ENCODE measurements around the gene SPAG9. TPM values are rescaled to one million over a fixed set of nuclear protein-coding genes. Genes with fewer than 3 reads are reported as not detected.

Gene SPAG9
- 116 TPM for total RNA-seq
- long read RNA-seq, full-length matches to known transcripts: 20 of 87 reads
- long read RNA-seq, partial matches to known transcripts: 23 of 87 reads
- long read RNA-seq, other reads (novel, unspliced or antisense): 44 of 87 reads

GRCh38 chr17:51120739-51121619, at the start of gene SPAG9:
Gene SPAG9 (minus strand): TSS chr17:51120868. CDS start chr17:51120656, 212 bp downstream.
- peak within 1 kb of the TSS; percentile 97 for H3K4me3 ChIP-seq
- ATAC-seq: peak; percentile 92
- peaks cover 43% of the 10 kb centered on the region for H3K4me1 ChIP-seq
- TF ChIP-seq CTCF (IDR thresholded peaks at IDR 0.05): no peak
- H3K9me3 ChIP-seq: no peaks in the 10 kb centered on the region
- intact Hi-C loops (cut with DNase I): no loop called here
- H3K27me3 ChIP-seq: no peaks in the 10 kb centered on the region
- no peaks in the 10 kb centered on the region for H3K36me3 ChIP-seq
- peak within 1 kb of the TSS; percentile 94 for H3K27ac ChIP-seq
- peak; percentile 98 for DNase-seq

GRCh38 chr17:51169340-51169739, 48.7 kb upstream of the SPAG9 start:
- peaks cover 41% of the 10 kb centered on the region for H3K36me3 ChIP-seq
- peaks cover 7% of the 10 kb centered on the region for H3K4me1 ChIP-seq
- H3K9me3 ChIP-seq: no peaks in the 10 kb centered on the region
- H3K4me3 ChIP-seq: no peak overlapping the region
- intact Hi-C loops (cut with DNase I): no loop called here
- DNase-seq (no peak), ATAC-seq (no peak)
- H3K27me3 ChIP-seq: no peaks in the 10 kb centered on the region
- no peak for TF ChIP-seq CTCF (IDR thresholded peaks at IDR 0.05)
- H3K27ac ChIP-seq: no peak overlapping the region

- peaks cover 40% of the 10 kb centered on the region for H3K36me3 ChIP-seq
- peaks cover 7% of the 10 kb centered on the region for H3K4me1 ChIP-seq
- H3K4me3 ChIP-seq: peak overlapping the region; percentile 91
- DNase-seq: peak; percentile 83
- no peaks in the 10 kb centered on the region for H3K9me3 ChIP-seq
- H3K27me3 ChIP-seq: no peaks in the 10 kb centered on the region
- peak; percentile 69 for TF ChIP-seq CTCF (IDR thresholded peaks at IDR 0.05)
- intact Hi-C loops (cut with DNase I): no loop called here
- H3K27ac ChIP-seq: peak overlapping the region; percentile 95
- ATAC-seq: peak; percentile 65
Observed at GRCh38 chr17:51166987-51167931, 46.6 kb upstream of the SPAG9 start.

GRCh38 chr17:51166198-51166986, 45.7 kb upstream of the SPAG9 start, which contains the start of gene NME2:
Gene NME2 (plus strand): TSS chr17:51166411. CDS start chr17:51166831, 420 bp downstream.
- Histone ChIP-seq H3K27ac (peak within 1 kb of the TSS; percentile 95), H3K9me3 (no peaks in the 10 kb centered on the region), H3K4me3 (peak within 1 kb of the TSS; percentile 91), H3K27me3 (no peaks in the 10 kb centered on the region), H3K36me3 (peaks cover 37% of the 10 kb centered on the region), H3K4me1 (peaks cover 7% of the 10 kb centered on the region)
- TF ChIP-seq CTCF (IDR thresholded peaks at IDR 0.05): no peak
- ATAC-seq (peak; percentile 97), DNase-seq (peak; percentile 97)
- intact Hi-C loops (cut with DNase I): no loop called here

All from upper lobe of right lung (tissue), 1 donor.